NCI-H1092 (cell line): ENCODE data around the gene SCUBE1.
A peak's percentile ranks its signal among the peaks of the same experiment; 100 is the strongest.

Source experiments
- DNase-seq: peaks from one replicate; lab custom pipeline; 2025; lab: John Stamatoyannopoulos, UW

The SCUBE1 gene

GRCh38 chr22:43198936-43199335 is 144.2 kb downstream of the SCUBE1 start:
- no peak for DNase-seq

DNA sequence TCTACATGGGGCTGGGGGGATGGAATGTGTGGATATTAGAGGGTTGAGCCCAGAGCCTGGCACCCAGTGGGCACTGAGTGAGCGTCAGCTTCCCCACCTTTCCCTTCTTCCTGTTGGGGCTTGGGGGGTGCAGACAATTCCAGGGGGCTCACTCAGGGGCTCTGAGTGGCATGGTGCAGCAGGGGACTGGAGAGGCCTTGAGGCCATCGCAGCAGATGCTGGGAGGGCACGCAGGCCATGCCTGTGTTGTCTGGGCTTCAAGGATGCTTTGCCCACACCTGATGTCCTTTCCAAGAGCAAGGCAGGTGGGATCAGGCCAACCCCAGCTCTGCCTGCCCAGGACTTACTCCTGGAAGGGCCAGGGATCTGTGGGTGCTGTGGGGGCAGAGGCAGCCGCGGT is 145.0 kb downstream of the SCUBE1 start:
- DNase-seq = no peak

- no peak for DNase-seq
Observed at GRCh38 chr22:43197271-43197941, 145.8 kb downstream of the SCUBE1 start.

- no peak for DNase-seq
Observed at GRCh38 chr22:43191831-43192230, 151.3 kb downstream of the SCUBE1 start.

DNA sequence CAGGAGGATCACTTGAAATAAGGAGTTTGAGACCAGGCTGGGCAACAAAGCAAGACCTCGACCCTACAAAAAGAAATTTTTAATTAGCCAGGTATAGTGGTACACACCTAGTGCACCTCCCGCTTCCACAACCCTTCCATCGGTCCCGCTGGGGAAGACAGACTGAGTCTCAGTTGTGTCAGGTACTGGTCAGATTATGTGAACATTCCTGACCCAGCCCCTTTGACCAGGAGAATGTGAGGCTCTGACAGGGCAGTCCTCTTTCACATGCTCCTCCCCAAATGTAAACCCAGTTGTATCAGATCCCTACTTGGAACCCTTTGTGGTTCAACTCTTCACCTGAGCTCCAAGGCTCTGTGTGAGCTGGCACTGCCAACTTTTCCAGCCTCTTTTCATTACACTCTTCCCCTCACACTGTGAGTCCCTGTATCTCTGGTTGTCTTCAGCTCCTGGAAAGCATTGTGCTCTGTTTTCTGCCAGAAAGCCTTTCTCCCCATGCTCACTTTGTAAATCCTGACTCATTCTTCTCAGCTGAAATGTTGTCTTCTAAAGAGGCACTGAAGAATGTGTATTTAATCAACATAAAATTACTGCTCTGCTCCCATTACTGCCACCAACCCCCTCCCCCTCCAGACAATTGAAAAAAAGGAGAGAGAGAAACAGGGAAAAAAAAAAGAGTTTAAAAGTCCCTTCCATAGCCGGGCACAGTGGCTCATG is 154.2 kb downstream of the SCUBE1 start:
- DNase-seq = no peak

DNA sequence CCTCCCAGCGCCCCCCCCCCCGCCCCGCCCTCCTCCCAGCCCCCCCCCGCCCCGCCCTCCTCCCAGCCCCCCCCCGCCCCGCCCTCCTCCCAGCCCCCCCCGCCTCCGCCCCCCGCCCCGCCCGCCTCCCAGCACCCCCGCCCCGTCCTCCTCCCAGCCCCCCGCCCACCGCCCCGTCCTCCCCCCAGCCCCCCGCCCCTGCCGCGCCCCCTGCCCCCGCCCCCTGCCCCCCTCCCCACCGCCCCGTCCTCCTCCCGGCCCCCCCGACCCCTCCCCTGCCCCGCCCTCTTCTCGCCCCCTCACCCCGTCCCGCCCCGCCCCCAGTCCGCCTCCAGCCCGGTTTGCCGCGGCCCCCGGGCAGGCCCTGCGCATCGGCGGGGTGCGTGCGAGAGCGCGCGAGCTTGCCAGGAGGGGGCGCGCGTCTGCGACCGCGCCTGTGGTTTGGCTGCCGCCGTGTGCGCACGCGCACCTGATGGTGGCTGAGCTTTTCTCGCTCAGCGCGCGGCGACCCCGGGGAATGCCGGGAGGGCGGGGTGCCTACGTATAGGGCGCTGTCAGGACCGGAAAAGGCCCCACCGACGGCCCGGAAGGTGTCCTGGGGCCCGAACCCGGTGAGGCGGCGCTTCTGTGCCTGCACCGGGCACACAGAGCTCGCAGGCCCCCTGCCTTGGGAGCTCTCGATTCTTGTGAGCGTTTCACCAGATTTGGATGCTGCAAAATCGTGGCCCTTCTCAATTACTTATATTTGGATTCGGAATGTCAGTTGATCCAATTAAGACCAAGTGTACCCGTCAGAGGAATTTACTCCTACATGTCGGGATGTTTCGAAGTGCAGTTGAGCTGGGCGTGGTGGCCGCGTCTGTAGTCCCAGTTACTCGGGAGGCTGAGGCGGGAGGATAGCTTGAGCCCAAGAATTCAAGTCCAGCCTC is 155.7 kb downstream of the SCUBE1 start:
- DNase-seq = peak; percentile 52

DNA sequence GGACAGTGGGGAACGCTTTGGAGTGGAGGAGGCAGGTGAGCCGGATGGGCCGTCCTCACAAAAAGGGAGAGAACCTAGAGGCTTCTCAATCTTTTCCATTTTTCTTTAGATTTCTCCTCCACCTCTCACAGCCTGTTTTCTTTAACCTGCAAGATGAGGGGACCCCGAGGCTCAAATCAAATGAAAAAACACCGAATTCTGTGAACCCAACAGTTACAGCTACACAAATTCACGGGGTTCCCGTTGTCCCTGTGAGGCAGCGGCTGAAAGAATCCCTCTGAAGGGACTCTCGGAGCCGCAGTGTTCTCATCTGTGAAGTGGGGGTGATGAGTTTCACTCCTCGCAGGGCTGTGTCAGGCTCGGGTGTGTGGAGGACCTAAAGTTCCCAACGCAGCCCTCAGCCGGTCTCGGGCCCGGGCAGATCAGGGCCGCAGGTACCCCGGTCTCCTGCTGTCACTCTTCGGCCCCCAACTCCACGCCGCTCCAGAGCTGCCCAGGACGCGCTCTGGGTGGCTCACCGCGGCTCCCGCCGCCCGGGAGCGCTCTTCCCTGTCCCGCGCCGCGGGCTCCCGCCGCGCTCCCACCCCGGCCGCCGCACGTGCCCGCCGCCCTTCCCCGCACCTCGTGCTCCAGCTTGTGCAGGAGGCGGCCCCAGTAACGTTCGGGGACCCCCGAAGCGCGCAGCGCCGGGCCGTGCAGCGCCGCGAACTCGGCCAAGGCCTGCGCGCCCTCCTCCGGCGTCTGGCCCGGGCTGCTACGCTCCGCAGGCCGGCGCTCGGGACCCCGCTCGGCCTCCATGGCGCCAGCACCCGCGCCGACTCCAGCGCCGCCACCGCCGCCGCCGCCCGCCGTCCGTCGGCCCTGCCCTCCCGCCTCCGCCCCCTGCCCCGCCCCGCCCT is 156.7 kb downstream of the SCUBE1 start, which contains the start of gene TTLL12:
TTLL12 (minus strand) TSS at position 863 of the 899 bp plus-strand sequence; CDS start at position 798, 65 bp downstream.
- no peak for DNase-seq

GRCh38 chr22:43185860-43186261 is 157.3 kb downstream of the SCUBE1 start:
- DNase-seq = peak; percentile 5

- DNase-seq = no peak
Observed at GRCh38 chr22:43183496-43184277, 159.5 kb downstream of the SCUBE1 start.

GRCh38 chr22:43182726-43183125 is 160.4 kb downstream of the SCUBE1 start:
- no peak for DNase-seq

GRCh38 chr22:43182118-43182517 is 161.1 kb downstream of the SCUBE1 start:
- no peak for DNase-seq

- DNase-seq = no peak
Observed at GRCh38 chr22:43181321-43182076, 161.7 kb downstream of the SCUBE1 start.

DNA sequence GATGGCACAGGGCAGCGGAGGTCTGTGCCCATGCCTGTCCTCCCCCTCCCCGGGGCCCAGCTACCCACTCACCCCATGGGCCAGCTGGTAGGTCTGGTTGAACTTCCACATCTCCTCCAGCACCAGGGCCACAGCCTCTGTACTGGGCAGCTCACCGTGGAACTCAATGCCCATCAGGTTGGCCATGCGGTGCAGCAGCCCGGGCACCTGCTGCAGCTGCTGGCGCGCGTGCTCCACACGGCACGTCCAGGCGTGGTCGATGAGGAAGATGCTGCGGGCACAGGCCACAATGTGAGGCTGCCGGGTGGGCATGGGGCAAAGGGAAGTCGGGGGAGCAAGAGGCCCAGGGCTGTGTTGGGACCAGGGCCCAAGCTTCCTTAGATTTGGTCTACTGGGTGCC is 162.5 kb downstream of the SCUBE1 start:
- DNase-seq = no peak

- no peak for DNase-seq
Observed at GRCh38 chr22:43179911-43180195, 163.3 kb downstream of the SCUBE1 start.

DNA sequence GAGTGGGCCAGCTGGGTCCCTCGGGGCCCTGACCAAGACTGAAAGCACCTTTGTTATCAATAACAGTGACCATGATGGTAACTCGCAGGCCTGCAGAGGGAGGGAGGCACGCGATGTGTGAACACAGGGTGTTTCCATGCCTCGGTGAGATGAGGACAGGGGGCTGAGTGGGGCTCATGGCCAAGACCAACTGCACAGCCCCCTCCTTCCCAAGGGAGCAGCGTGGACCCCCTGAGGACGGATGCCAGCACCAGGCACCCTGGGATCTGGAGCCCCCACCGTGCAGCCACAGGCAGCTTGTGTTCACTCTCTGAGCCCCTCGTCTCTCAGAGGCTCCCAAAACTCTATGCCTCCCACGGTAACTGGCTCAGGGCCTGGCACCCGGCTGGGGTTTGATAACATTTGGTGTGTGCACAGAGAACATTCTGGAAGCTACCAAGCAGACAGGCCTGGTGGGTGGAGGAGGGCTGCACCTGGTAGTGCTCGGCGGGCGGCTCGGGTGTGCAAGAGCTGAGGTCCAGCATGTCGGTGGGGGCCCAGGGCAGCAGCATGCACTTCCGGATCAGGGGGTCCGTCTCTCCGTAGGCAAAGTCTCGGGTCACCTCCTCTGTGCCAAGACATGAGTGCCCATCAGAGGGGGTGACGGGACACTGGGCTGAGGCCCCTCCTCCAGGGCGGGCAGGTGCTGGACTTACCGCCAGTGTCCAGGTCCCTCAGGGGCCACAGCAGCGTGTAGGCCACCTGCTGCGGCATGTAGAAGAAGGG is 163.8 kb downstream of the SCUBE1 start:
- DNase-seq = no peak

DNA sequence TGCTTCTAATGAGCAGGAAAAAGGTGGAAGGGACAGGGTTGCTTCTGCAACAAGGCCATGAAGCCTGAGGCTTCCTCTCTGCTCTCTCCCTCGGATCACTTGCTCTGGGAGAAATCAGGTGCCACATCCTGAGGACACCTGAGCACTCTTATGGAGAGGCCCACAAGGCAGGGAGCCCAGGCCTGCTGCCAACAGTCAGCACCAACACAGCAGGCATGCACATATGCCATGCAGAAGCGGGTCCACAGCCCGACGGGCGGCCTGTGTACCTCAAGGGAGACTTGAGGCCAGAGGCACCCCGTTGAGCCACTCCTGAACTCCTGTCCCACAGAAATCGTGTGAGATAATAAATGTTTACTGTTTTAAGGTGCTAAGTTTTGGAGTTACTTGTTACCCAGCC is 165.7 kb downstream of the SCUBE1 start:
- no peak for DNase-seq

DNA sequence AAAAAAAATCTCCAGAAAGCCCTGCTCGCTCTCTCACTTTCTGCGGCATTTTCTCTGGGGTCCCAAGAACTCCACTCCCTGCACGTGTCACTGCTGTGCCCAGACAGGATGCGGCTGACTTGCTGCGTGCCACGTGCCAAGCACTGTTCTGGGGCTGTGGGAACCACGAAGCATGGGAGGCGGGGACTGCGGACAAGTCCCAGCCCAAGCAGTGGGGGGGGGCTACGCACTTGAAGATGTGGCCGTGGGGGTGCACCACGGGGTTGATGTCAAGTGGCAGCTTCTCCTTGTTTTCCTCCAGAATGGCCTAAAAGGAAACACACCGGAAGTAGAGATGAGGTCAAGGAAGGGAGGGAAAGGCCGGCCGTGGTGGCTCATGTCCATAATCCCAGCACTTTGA is 167.1 kb downstream of the SCUBE1 start:
- no peak for DNase-seq

DNA sequence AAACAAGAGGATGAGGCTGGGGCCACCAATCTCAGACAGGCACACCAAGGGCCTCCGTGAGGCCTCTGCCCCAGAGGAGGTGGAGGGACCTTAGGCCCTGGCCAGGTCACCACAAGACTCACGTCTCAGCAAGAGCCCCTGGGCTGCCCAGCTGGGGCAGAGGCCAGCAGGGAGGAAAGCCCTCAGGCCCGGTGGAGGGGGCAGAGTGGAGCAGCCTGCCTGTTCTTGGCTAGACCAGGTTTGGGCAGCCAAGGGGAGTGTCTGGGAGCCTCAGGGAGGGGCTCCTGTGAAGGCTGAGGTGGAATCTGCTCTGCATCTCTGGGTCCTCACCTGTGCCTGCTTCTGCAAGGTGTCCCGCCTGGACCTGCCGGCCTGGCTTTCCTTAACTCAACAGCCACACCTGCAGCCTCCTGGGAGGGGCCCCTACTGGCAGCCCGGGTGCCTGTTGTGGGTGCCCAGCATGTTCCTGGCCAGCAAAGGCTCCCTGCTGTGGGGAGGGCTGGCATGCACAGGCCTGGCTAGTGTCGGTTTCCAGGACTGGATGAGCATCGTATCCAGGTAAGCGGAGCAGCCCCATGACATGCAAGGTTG is 168.1 kb downstream of the SCUBE1 start:
- no peak for DNase-seq
